ENCODE measurements around the gene TIFAB. TPM values are rescaled to one million over a fixed set of nuclear protein-coding genes. Genes with fewer than 3 reads are reported as not detected.

The TIFAB gene
- total RNA-seq, 4 donors from 2014 or later: under 0.01 TPM; not detected in 3

DNA sequence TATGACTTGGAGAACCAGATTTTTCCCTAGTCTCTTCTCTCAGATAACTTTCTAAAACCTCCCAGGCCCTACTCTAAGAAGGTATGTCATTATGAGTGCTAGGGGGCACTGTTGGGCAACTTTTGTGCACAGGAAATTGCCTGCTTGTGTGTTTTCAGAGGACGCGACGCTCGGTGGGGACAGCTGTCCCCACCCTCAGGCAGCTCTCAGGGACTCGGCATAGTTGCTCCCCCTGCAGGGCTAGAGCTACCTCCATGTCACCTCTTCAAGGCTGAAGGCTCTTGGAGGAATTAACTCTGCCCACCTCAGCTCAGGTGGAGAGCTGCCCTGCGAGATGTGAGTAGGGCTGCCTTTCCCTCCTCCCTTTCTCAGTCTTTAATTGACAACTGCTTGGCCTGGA is 10.2 kb upstream of the TIFAB start:
- no peak for TF ChIP-seq CTCF (IDR thresholded peaks at IDR 0.05; ENCODE audit: low read depth)

DNA sequence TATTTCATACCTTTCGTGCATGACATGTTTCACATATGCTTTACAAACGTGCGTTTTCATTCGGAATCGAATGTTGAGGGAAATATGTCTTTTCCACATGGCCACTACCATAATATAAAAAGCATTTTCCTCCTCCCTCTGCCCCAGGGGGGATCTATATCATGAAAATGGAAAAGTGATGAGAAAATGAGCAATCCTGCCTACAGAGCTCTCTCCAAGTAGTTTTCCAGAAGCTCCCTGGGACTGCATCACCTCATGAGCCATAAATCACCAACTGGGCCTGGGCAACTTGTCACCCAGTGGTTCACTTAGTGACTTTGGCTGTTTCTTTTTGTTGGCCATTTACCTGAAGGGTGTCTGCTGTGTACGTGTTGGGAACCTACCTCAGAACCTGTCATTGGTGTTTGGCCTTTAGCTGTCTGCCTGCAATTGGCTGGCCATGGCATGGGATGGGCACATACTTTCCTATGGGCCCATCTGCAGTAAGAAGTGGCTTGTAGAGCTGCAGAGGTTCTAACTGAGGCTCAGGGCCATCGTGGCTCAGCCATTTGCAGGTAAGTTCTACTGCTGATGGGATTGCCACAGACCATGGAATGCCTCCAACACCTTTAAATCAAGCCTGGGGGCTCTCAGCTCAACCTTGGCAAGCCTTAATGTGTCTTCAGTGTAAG is 9.5 kb upstream of the TIFAB start:
- TF ChIP-seq CTCF (IDR thresholded peaks at IDR 0.05; ENCODE audit: low read depth): no peak

GRCh38 chr5:135460246-135461033 is 8.3 kb upstream of the TIFAB start:
- TF ChIP-seq CTCF (IDR thresholded peaks at IDR 0.05; ENCODE audit: low read depth): no peak

GRCh38 chr5:135458921-135459331 is 6.8 kb upstream of the TIFAB start:
- no peak for TF ChIP-seq CTCF (IDR thresholded peaks at IDR 0.05; ENCODE audit: low read depth)

GRCh38 chr5:135458356-135458755 is 6.2 kb upstream of the TIFAB start:
- no peak for TF ChIP-seq CTCF (IDR thresholded peaks at IDR 0.05; ENCODE audit: low read depth)

GRCh38 chr5:135457424-135458071 is 5.4 kb upstream of the TIFAB start:
- TF ChIP-seq CTCF (IDR thresholded peaks at IDR 0.05; ENCODE audit: low read depth): no peak

All from subcutaneous adipose tissue (tissue), 4 donors.